WI38 (cell line): ENCODE measurements around the gene NOL11.
"Not testable (repeated sequence)": the region's sequence is repeated elsewhere in the genome, so short reads cannot be mapped to it uniquely, and the experiment has no call there.

Source experiments
- H3K4me3 ChIP-seq: 2 replicates; pipeline ENCODE4 v1.5.1; 2011; ENCODE audit warnings: low read depth, mild to moderate bottlenecking, control low read depth, low read length
- CTCF ChIP-seq: IDR thresholded peaks from 2 replicates; pipeline ENCODE4 v1.5.1; 2012; ENCODE audit warnings: low read depth, mild to moderate bottlenecking, control low read depth, low read length

NOL11 gene

GRCh38 chr17:67746704-67747571, 29.2 kb downstream of the NOL11 start:
- no peak overlapping the region for H3K4me3 ChIP-seq
- no peak for TF ChIP-seq CTCF

- TF ChIP-seq CTCF: no peak
- no peak overlapping the region for H3K4me3 ChIP-seq
These were observed 30.0 kb downstream of the NOL11 start for GRCh38 chr17:67747681-67748235.

- TF ChIP-seq CTCF: no peak
These were observed 32.3 kb downstream of the NOL11 start for GRCh38 chr17:67750067-67750466.

GRCh38 chr17:67751101-67752074, 33.7 kb downstream of the NOL11 start:
- H3K4me3 ChIP-seq: no peak overlapping the region
- TF ChIP-seq CTCF: no peak

More at GRCh38 chr17:67750067-67750466, 32.3 kb downstream of the NOL11 start:
- no peak overlapping the region for H3K4me3 ChIP-seq

- H3K4me3 ChIP-seq: not testable (repeated sequence)
These were observed 34.4 kb downstream of the NOL11 start for GRCh38 chr17:67752160-67752559.

GRCh38 chr17:67753026-67753425, 35.3 kb downstream of the NOL11 start:
- H3K4me3 ChIP-seq: no peak overlapping the region
- no peak for TF ChIP-seq CTCF

GRCh38 chr17:67754001-67754400, 36.3 kb downstream of the NOL11 start:
- no peak for TF ChIP-seq CTCF
- H3K4me3 ChIP-seq: no peak overlapping the region

GRCh38 chr17:67754686-67755085, 37.0 kb downstream of the NOL11 start:
- not testable (repeated sequence) for H3K4me3 ChIP-seq

- H3K4me3 ChIP-seq: not testable (repeated sequence)
These were observed 39.0 kb downstream of the NOL11 start for GRCh38 chr17:67756766-67757165.
